Stomach (tissue), 9 donors: ENCODE measurements around the gene UTP14A. TPM values are rescaled to one million over a fixed set of nuclear protein-coding genes. Genes with fewer than 3 reads are reported as not detected.

Source experiments
- DNase-seq, 2 donors: peaks; one replicate each; pipeline versions ENCODE4 v3.0.0 to v3.0.0-alpha.2; 2013 to 2019
- H3K27ac ChIP-seq, 5 donors: fragments of 200-600 bp in 4 of 5; sonication (generic) in 4 of 5; one replicate each; pipeline ENCODE4 v1.5.1; 2013 to 2019; ENCODE audit warnings: mild to moderate bottlenecking in 1 of 5, moderate library complexity in 1 of 5
- H3K27me3 ChIP-seq, 3 donors: fragments of 200-600 bp; sonication (generic); one replicate each; pipeline ENCODE4 v1.5.1; 2017 to 2019; ENCODE audit warnings: mixed run types in 1 of 3
- H3K36me3 ChIP-seq, 4 donors: fragments of 200-600 bp; sonication (generic); 1 replicate in 3 of 4; 2 replicates in 1 of 4; pipeline ENCODE4 v1.5.1; 2016 to 2019
- H3K4me1 ChIP-seq, 4 donors: fragments of 200-600 bp; sonication (generic); one replicate each; pipeline ENCODE4 v1.5.1; 2016 to 2019
- H3K4me3 ChIP-seq, 4 donors: fragments of 200-600 bp; sonication (generic) in 3 of 4; one replicate each; pipeline ENCODE4 v1.5.1; 2016 to 2019; ENCODE audit warnings: mild to moderate bottlenecking in 1 of 4
- H3K9me3 ChIP-seq, 4 donors: fragments of 200-600 bp; sonication (generic); one replicate each; pipeline ENCODE4 v1.5.1; 2016 to 2019
- EP300 ChIP-seq: sonication (generic); formaldehyde crosslinking; IDR thresholded peaks from one replicate; pipeline ENCODE4 v1.6.1; 2017; ENCODE audit warnings: antibody characterized with exemption
- POLR2A ChIP-seq, 4 donors: fragments of 450-650 bp; IDR thresholded peaks; one replicate each; pipeline ENCODE4 v1.6.1; 2016; ENCODE audit warnings: antibody characterized with exemption in 4 of 4, control low read depth in 2 of 4, mild to moderate bottlenecking in 1 of 4, moderate library complexity in 1 of 4
- POLR2AphosphoS5 ChIP-seq, 3 donors: sonication (generic); formaldehyde crosslinking; IDR thresholded peaks; one replicate each; pipeline ENCODE4 v1.6.1; 2016; ENCODE audit warnings: antibody characterized with exemption in 3 of 3
- WGBS, 5 donors: extraction: QIAGEN DNeasy Blood & Tissue Kit in 3 of 5; methylation state at CpG; one replicate each; pipeline versions ENCODE4 v1.1.5 to v1.1.7; 2013 to 2018; 5-methylcytosine and 5-hydroxymethylcytosine counted together
- intact Hi-C: fragments of 100-400 bp; cut with DNase I; formaldehyde crosslinking; loops from one replicate; pipeline ENCODE4 v1.15.1; 2023; ENCODE audit warnings: low total_unique reads
- polyA plus RNA-seq, 3 donors: library from polyadenylated mRNA; stranded (reverse); fragments of 200-250 nt; gene quantifications; one replicate each; pipeline ENCODE4 v1.2.3, GENCODE V29; 2013
- total RNA-seq, 5 donors: library from RNA; depleted of rRNA; stranded (reverse); fragments of >200 nt; gene quantifications; one replicate each; pipeline versions ENCODE4 v1.1.0 to v1.2.3, GENCODE V29; 2014 to 2016
- TF ChIP-seq, protein P1 (sequence below), 7 experiments: fragments of 450-650 bp in 4 of 7; fragments of 200-600 bp in 3 of 7; sonication (generic) in 3 of 7; IDR thresholded peaks; one replicate each; pipeline ENCODE4 v1.5.1; 2016 to 2019; ENCODE audit warnings: antibody characterized with exemption in 7 of 7, control low read depth in 2 of 7, mild to moderate bottlenecking in 1 of 7
- donor health status: healthy with polysubstance abuse.
- donor health status: Bipolar disorder and iron deficiency.
- donor health status: healthy.

UTP14A gene
- total and polyA plus RNA-seq, 8 donors, result 4.1 to 18.1 (median 13.2) TPM

DNA sequence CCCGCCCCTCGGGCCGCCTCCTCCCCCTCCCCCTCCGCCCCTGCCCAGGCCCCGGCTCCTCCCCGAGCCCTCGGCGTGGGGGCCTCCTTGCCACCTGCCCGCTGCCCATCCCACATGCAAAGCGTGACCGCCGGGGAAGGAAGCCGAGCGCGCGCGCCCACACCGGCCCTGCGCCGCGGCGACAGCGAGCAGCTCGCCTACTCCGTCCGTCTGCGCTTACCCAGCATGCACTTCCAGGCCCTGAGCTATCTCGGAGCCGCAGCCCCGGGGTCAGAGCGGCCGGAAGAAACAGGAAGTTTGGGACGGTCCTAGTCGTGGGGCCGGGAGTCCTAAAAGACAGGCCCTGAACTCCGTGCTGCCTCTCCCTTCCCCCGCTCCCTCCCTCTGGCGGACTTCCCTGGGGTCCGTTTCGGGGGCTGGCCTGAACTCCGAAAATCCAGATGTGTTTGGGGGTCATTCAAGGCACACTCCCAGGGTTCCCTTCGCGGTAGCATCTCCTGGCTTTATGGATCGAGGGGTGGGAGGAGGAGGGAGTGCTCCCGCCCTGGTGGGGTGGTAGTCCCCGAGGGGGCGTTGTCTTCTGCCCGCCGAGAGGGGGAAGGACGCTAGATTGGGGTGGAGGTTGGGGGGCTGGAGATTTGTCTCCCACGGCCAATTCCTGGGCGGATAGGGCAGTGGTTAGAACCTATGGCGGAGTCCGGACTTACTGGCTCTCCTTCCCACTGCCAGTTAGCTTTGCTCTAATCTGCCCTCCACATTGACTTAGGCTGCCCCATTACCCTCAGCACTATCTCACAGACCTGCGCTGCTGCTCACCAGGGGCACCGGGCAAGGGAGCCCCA is 51.5 kb downstream of the UTP14A start:
- intact Hi-C loops, result no loop called here
- DNase-seq, result peak; percentile 70 to 87

DNA sequence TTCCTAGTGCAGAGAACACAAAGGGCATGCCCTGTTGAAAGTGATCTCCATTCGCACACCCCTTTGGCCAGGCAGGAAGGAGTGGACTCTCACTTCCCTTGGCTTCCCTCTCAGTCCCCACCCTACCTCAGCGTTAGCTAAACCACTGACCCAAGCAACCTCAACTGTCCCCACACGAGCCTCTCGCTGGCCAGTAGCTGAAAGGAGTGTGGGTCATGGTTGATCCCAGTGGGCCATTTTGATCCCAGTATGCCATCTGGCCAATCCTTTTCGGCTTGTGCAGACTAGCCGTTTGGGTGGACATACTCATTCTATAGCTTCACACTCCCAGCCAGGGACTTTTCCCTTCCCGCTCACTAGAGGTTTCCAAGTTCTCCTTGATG is 52.1 kb downstream of the UTP14A start:
- no peak for DNase-seq
- Histone ChIP-seq H3K36me3 (no peaks in the 10 kb centered on the region), H3K4me3 (peak overlapping the region in 1 of 4 donors; percentile 50), H3K4me1 (peaks cover 0 to 22% (median 14%) of the 10 kb centered on the region in 4 donors), H3K27me3 (peaks cover 0 to 4% (median 2%) of the 10 kb centered on the region in 3 donors), H3K9me3 (no peaks in the 10 kb centered on the region), H3K27ac (peak overlapping the region in 3 of 5 donors; percentile 44 to 80 (median 63))
- WGBS, 5 donors, result 68 to 86% (median 79%) methylated on average over 7 of the region's 7 CpGs
- TF ChIP-seq POLR2AphosphoS5 (IDR thresholded peaks at IDR 0.05) (no peak), EP300 (no peak)
- intact Hi-C loops, result no loop called here

More for the DNA sequence above, 51.5 kb downstream of the UTP14A start:
- Histone ChIP-seq H3K36me3 (no peaks in the 10 kb centered on the region), H3K27me3 (peaks cover 0 to 5% (median 4%) of the 10 kb centered on the region in 3 donors), H3K4me3 (peak overlapping the region; percentile 42 to 50 (median 44)), H3K27ac (peak overlapping the region; percentile 44 to 82 (median 63)), H3K9me3 (no peaks in the 10 kb centered on the region), H3K4me1 (peaks cover 0 to 25% (median 19%) of the 10 kb centered on the region in 4 donors)
- TF ChIP-seq POLR2AphosphoS5 (IDR thresholded peaks at IDR 0.05) (peak in 2 of 3 donors; percentile 49 to 53), EP300 (no peak), POLR2A (IDR thresholded peaks at IDR 0.05) (no peak)
- 10 to 51% (median 27%) methylated on average over 12 to 53 of the region's 56 CpGs for WGBS, 5 donors

DNA sequence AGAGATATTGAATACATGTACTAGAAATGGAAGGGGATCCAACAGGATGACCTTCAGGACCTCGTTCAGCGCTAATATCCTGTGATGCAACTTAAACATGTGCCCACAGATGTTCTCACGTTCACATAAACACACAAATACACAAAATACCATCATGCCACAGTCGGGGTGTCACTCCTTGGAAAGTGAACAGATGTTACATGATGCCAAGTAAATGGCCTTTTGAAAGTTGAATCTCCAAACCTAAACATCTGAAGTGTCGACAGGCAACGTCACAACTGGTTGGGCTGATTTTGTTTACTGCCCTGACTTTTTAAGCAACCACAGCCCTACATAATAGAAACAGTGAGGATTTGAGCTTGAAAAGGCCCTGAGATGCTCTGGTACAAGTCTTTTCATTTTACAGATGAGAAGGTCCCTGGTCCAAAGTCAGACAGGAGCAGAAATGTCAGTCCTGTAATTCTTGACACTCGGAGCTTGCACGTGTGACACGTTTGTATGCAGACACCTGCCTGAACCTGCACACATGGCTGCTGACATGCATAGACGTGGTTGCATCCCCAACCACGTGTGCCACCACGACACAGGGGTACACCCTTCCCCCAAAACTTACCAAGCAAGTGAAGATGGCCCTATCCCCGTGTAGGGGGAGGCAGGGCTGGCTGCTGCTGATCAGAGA is 53.0 kb downstream of the UTP14A start:
- intact Hi-C loops, result no loop called here
- Histone ChIP-seq H3K27ac (no peak overlapping the region), H3K4me1 (peaks cover 0 to 20% (median 10%) of the 10 kb centered on the region in 4 donors), H3K9me3 (no peaks in the 10 kb centered on the region), H3K36me3 (no peaks in the 10 kb centered on the region), H3K27me3 (peaks cover 0 to 4% (median 0%) of the 10 kb centered on the region in 3 donors), H3K4me3 (no peak overlapping the region)
- no peak for DNase-seq
- TF ChIP-seq POLR2AphosphoS5 (IDR thresholded peaks at IDR 0.05) (no peak), POLR2A (IDR thresholded peaks at IDR 0.05) (no peak), EP300 (no peak)
- TF ChIP-seq, protein P1, sequence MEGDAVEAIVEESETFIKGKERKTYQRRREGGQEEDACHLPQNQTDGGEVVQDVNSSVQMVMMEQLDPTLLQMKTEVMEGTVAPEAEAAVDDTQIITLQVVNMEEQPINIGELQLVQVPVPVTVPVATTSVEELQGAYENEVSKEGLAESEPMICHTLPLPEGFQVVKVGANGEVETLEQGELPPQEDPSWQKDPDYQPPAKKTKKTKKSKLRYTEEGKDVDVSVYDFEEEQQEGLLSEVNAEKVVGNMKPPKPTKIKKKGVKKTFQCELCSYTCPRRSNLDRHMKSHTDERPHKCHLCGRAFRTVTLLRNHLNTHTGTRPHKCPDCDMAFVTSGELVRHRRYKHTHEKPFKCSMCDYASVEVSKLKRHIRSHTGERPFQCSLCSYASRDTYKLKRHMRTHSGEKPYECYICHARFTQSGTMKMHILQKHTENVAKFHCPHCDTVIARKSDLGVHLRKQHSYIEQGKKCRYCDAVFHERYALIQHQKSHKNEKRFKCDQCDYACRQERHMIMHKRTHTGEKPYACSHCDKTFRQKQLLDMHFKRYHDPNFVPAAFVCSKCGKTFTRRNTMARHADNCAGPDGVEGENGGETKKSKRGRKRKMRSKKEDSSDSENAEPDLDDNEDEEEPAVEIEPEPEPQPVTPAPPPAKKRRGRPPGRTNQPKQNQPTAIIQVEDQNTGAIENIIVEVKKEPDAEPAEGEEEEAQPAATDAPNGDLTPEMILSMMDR (IDR thresholded peaks at IDR 0.05), result no peak
- WGBS, 5 donors, result 37 to 52% (median 43%) methylated on average over 12 to 13 of the region's 13 CpGs

DNA sequence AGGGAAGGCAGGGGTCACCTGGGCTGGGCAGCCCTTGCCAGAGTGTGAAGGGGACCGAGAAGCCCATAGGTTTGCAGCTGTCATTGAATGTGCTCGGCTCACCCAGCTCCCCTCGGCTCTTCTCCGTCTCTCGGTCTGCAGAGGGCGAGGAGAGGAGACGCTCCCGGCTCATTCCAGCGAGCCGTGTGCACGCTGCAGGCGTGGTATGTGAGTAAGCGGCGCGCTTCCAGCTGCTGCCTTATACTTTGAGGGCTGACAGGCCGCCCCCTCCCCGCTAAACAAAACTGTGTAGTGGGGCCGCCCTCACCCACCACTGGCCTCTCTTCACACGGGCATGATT is 53.5 kb downstream of the UTP14A start:
- DNase-seq, result peak in 1 of 2 donors; percentile 66
- 26 to 55% (median 45%) methylated on average over 11 to 19 of the region's 19 CpGs for WGBS, 5 donors
- TF ChIP-seq POLR2A (IDR thresholded peaks at IDR 0.05) (no peak), EP300 (no peak), POLR2AphosphoS5 (IDR thresholded peaks at IDR 0.05) (no peak)
- TF ChIP-seq, protein P1 (IDR thresholded peaks at IDR 0.05), result no peak
- no peaks in the 10 kb centered on the region for H3K9me3 ChIP-seq
- no peaks in the 10 kb centered on the region for H3K36me3 ChIP-seq
- peaks cover 0 to 4% (median 0%) of the 10 kb centered on the region in 3 donors for H3K27me3 ChIP-seq
- H3K4me1 ChIP-seq, result peaks cover 0 to 20% (median 10%) of the 10 kb centered on the region in 4 donors
- no peak overlapping the region for H3K27ac ChIP-seq
- H3K4me3 ChIP-seq, result no peak overlapping the region
- intact Hi-C loops, result no loop called here
